GOT3 (cell line): ENCODE results near the gene CALY.
"Not testable (repeated sequence)": the region's sequence is repeated elsewhere in the genome, so short reads cannot be mapped to it uniquely, and the experiment has no call there.

Experiments used
- DNase-seq: peaks from one replicate; lab custom pipeline; 2025; ENCODE audit warnings: mixed read lengths; lab: John Stamatoyannopoulos, UW

Gene CALY, protein sequence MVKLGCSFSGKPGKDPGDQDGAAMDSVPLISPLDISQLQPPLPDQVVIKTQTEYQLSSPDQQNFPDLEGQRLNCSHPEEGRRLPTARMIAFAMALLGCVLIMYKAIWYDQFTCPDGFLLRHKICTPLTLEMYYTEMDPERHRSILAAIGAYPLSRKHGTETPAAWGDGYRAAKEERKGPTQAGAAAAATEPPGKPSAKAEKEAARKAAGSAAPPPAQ

DNA sequence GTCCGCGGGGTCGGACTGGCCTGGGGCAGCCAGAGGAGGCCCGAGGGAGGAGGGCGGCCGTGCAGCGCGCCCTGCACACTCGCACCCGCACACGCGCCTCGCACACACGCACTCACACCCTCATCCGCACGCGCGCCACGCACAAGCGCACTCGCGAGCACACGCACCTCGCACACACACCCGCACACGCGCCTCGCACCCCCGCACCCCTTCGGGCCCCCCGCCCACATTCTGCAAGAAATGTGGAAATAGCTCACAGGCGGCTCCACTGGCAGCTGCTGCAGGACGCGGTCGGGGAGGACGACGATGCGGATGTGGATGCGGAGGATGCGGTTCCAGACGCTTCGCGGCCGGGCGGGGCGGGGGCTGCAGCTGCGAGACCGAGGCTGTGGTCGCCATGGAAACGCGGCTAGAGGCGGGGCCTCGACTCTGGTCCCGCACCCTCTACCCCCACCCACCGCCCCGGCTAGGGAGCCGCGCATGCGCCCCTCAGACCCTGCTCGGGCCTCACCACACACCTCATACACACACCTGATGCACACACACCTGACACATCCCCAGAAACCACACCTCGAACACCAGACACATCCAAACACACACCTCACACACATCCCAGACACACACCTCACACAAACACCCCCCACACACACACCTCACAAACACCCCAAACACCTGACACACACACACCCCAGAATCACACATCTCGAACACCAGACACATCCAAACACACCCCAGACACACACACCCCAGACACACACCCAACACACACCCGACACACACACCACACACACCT is at the start of gene CALY:
CALY (minus strand) TSS at position 320 of the 793 bp plus-strand sequence. CDS start 7,907 bp downstream, outside the sequence.
- no peak for DNase-seq

DNA sequence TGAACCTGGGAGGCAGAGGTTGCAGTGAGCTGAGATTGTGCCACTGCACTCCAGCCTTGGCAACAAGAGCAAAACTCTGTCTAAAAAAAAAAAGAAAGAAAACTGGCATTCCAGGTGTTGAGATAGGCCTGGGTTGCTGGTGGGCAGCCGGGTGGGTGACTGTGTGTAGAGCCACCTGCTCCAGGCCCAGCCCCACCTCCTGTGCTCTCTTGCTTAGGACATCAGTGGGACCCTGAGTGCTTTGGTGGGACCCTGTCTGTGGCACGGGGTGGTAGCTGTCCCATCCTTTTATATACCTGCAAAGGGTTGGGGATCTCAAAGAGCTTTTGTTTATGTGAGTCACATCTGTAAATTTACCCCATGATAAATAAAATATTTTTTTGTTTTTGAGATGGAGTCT is 48.5 kb upstream of the CALY start:
- DNase-seq: no peak

DNA sequence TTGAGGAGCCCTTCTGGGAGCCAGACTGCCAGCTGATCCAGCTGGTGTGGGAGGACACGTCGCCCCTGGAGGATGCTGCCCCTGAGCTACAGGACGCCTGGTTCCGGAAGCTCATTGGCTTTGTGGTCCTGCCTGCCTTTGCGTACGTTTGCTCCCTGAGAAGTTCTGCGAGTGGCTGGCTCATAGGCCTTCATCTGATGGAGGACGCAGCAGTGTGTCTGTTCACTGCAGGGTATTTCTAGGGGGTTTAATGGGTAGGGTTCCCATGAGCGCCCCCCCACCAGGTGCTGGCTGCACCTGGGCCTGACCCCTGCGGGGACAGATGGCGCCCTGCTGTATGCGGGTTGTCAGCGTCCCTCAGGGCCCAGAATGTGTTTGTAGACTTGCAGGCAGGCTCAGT is 47.4 kb upstream of the CALY start:
- no peak for DNase-seq

DNA sequence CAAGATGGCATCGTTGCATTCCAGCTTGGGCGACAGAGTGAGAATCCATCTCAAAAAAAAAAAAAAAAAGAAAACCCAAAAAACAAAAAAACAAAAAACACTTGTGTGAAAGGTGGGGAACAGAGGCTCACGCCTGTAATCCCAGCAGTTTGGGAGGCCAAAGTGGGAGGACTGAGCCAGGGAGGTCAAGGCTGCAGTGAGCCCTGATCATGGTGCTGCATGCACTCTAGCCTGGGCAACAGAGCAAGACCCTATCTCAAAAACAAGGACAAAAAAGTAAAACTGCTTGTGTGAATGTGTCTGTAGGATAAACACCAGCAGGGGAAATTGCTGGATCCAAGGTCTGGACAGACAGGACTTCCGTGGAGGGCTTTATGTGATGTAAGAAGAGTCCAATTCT is 46.9 kb upstream of the CALY start:
- DNase-seq: no peak

DNA sequence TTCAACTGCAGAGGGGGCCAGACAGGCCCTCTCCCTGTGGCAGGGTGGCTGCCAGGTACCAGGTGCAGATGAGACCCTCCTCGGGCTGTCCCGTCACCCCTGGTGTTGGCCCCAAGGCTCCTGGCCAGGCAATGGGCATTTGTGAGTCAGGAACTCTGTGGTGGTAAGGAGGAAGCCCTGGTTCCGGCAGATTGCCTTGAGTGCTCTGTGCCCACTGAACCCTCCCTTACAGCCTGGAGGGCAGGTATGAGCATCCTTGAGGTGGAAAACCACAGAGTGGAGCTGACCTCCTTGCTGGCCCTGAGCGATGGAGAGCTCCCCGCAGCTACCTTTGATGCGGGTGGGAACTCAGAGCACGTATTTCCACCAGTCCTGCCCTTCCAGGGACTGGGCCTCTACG is 44.3 kb upstream of the CALY start:
- DNase-seq: no peak

DNA sequence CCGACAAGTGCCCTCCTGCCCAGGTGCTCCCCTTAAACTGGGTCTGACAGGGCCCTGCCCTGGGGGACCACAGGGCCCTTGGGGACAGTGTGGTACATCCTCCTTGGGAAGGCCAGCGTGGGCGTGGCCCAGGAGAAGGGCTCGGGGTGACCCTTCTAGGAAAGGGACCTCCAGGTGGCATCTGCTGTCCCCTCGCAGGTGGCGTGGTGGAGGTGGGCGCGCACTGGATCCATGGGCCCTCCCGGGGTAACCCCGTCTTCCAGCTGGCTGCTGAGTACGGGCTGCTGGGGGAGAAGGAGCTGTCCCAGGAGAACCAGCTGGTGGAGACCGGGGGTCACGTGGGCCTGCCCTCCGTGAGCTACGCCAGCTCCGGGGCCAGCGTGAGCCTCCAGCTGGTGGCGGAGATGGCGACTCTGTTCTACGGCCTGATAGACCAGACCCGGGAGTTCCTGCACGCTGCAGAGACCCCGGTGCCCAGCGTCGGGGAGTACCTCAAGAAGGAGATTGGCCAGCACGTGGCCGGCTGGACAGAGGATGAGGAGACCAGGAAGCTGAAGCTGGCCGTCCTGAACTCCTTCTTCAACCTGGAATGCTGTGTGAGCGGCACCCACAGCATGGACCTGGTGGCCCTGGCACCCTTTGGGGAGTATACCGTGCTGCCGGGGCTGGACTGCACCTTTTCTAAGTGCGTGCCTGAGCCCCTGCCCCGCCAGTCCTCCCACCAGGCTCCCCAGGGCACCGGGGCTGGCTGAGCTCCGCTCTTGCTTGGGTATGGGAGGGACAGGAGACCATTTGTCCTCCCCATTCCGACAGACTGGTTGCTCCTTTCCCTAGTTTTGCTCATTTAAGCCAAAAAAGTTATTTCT is 43.3 kb upstream of the CALY start:
- DNase-seq: no peak

DNA sequence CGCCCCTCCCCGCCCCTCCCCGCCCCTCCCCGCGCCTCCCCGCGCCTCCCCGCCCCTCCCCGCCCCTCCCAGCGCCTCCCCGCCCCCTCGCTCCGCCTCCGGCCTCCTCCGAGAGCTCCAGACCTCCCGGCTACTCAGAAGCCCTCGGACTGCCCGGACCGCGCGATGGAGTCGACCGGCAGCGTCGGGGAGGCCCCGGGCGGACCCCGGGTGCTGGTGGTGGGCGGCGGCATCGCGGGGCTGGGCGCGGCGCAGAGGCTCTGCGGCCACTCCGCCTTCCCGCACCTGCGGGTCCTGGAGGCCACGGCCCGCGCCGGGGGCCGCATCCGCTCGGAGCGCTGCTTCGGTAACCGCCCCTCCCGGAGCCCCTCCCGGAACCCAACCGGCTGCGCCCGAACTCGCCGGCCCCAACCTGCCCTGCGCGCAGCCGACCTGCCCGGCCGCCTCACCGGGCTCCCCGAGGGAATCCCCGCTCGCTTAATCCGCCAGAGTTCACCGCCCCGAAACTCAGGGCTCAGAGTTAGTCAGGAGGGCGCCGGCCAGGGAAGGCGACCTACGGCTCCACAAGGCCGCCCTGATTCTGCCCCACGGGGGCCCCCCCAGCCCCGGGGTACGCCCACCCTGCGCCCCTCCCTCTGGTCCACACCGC is 42.6 kb upstream of the CALY start, which contains the start of gene PAOX:
PAOX (plus strand) TSS at position 111 of the 649 bp plus-strand sequence; CDS start at position 166, 55 bp downstream.
- DNase-seq: no peak

DNA sequence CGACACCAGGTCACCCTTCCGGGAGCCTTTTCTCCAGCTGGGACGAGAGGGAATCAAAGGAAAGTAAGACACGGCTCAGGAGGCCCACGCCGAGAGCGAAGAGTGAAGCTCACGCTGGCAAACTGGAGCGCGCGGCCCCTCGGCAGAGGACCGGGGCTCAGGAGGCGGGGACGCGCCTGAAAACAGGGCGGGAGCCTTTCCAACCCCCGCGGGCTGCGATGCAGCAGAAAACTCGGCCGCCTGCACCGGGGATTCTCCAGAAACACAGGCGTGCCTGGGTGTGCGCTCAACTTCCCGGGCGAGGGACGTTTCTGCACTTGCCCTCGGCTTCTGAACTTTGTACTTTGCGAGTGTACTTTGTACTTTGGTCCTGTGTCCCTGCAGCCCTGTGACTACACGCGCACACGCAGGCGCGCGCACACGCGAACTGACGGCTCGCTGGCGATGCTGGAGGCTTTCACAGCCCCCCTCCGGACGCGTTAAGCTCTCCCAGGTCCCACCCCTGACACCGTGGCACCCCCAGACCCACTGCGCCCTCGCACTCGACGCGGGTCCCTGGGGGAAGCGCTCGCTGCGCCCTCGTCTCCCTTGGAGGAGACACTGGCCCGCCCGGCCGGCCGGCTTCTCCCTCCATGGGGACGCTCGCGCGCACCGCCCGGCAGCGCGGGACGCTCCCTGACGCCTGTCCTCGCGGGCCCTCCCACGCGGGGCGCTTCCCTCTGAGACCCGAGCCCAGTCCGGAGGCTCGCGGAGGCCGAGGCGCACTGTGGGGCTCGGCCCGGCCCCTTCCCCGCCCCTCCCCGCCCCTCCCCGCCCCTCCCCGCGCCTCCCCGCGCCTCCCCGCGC is 41.8 kb upstream of the CALY start:
- DNase-seq: no peak

DNA sequence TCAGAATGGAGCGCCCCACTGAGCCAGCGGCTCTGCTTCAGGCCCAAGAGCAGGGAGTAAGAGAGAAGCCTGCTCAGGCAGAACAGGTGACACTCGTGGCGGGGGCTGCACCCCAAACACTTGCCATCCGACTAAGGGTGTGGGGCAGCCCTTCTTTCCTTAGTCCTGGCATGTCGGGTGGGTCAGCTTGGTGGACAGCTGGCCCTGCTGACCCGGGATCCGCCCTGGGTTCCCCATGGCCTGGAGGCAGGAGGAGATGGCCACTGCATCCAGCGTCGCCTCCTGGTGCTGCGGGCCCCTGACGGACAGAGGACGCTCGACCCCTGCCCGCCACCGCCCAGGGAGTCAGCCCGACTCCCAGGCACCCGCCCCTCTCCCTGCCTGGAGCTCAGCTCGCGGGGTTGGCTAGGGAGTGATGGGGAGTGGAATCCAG is 41.1 kb upstream of the CALY start:
- DNase-seq: no peak

DNA sequence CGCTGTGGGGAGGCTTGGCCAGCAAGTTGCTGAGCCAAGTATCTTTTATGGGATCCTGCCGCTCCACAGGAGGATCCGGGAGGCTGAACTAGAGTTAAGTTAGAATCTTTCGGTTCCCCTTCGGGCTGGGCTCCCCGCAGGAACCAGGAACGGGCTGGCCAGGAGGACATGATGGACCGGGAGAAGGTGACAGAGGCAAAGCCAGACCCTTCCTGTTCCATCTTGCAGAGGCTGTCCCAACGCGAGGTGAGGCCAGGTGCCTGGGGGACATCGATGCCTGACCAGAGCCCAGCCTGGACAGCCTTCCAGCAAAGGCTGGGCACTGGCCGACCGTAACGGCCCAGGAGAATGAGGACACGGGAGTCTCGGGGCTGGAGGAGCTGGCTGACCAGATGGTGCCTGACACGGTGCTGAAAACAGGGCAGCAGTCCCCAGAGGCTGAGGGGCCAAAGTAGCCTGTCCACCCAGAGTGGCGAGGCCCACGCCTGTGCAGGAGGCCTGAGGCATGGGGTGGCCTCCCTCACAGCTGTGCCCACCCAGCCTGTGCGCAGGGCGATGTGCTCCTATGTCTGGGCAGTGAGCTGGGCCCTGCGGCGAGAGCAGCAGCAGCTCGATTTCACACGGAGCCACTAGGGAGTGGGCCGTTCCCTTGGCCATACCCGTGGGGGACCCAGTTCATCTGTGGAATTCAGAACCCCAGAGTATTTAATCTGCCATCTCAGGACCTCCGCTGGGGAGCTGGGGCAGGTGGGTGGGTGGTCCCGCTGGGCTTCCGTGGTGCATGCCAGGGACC is 40.5 kb upstream of the CALY start:
- DNase-seq: no peak

DNA sequence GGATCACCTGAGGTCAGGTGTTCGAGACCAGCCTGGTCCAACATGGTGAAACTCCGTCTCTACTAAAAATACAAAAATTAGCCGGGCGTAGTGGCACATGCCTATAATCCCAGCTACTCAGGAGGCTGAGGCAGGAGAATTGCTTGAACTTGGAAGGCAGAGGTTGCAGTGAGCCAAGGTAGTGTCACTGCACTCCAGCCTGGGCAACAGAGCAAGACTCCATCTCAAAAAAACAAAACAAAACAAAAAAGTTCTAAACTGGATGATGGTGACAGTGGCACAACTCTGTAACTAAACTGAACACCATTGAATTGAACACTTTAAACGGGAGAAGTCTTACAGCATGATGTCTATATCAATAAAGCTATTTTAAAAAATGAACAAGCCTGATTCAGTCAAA is 39.5 kb upstream of the CALY start:
- not testable (repeated sequence) for DNase-seq

DNA sequence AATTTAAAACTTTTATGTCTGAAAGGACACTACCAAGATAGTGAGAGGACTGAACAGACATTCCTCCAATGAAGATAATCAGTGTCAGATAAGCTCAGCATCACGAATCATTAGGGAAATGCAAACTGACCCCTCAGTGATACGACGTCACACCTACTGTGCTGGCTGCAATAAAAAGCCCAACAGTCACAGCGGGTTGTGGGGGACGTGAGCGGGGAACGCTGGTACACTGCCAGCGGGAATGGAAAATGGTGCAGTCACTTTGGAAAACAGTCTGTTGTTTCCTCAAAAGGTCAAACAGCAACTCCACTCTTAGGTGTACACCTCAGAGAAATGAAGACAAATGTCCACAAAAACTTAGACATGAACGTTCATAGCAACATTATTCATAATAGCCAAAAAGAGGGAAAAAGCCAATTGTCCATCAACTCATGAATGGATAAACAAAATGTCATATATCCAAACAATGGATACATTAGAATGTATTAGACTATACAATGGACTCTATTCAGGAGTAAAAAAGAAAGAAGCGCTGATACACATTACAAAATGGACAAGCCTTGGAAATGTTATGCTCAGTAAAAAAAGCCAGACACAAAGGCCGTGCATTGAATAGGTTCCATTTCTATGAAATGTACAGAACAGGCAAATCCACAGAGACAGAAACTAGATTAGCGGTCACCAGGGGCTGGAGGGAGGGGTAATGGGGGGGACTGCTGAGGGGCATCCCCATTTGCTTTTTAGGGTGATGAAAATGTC is 38.8 kb upstream of the CALY start:
- DNase-seq: no peak

DNA sequence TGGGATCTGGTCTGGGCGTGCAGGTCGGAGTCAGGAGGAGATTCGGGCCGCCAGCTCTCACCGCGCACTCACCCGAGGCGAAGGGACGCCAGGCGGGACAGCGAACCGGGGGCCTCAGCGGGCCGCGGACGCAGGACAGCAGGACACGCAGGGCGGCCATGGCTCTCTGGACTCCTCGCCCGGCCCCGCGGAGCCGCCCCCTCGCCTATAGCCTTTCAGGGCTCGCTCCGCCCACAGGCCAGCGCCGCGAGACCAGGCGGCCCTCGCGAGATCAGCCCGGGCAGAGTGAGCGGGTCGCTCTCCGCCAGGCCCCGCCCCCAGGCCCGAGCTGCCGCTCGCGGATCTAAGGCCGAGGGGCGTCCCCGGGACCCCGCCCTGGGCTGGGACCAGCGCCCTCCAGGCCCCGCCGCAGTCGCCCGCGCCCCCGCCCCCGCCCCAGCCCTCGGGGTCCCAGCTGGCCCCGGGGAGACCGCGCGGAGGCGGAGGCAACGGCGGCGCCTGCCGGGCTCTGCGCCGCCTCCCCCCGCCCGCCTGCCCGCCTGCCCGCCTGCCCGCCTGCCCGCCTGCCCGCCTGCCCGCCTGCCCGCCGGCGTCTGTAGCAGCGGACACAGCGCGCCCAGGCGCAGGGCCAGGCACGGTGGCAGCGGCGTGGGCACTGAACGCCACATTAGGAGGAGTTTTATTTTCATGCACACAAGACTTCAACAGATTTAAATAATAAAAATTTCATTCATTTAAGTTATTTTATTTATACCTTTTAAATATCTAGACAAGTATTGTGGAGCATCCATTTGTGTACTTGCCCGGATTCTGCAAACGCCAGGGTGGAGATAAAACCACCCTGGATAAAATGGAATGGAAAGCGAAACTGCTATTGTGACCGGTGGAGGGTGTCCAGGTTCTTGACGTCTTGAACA is 36.7 kb upstream of the CALY start, which contains the start of gene ECHS1:
ECHS1 (minus strand) TSS at position 181 of the 917 bp plus-strand sequence; CDS start at position 160, 21 bp downstream.
- peak; percentile 80 for DNase-seq

DNA sequence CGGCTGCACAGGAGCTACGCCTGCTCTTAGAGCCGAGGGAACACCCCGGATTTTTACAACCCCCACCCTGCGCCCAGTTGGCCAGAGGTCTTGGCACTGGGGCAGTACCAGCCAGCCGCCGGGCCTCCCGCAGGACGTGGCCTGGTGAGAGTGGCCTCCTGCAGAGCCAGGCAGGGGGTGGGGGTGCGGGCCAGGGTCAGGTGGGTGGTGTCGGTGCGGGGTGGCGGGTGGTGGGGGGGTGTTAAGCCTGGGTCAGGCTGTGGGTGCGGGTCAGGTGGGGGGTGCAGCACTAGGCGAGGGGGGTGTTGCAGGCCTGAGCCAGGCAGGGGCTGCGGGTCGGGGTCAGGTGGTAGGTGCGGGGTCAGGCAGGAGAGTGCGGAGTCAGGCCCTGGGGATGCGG is 35.8 kb upstream of the CALY start:
- no peak for DNase-seq

DNA sequence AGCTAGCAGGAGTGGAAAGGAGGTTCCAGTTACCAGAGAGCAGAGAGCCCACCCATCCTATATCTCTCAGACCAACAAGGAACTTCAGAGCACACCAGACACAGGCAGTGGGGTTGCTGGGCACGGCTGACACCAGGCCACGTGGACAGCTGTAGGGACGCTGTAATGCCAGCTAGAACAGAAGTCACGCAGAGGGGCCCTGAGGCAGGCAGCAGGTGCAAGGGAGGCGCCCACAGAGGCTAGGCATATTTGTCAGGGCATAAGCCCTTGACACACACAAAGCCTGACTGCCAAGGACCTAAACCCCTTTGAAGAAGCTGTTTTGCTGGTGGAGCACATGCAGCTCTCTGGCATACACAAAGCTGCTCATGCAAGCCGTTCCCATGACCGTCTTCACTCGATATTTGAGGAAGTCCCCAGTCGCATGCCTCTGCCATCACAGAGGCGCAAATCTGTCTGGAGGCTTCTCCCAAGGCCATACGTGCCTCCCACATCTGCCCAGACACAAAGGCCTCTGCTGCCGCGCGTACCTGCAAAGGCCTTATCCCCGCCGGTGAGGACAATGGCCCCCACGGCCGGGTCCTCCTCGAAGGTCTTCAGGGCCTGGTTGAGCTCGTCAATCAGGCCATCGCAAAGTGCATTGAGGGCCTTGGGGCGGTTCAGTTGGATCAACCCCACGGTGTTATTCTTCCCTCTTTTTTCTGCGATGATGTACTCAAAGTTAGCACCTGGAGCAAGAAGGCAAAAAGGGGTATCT is 33.5 kb upstream of the CALY start:
- DNase-seq: no peak

DNA sequence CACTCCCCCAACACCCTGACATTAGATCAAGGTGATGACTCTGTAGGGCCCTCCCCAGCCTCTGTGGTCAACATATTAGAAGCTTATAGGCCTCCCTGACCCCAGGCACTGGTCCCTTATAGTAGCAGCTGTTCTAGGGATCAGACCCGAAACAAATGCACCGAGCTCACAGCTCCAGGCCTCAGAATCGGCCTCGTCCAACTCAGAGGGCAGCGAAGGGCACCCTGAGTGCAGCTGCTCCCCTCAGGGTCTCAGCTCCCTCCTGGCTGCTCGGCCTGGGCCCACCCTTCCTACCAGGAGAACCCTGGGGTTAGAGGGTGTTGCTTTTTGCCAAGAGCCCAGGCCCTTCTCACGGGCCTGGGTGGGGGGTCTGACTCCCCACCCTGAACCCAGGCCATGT is 31.5 kb upstream of the CALY start:
- DNase-seq: no peak

DNA sequence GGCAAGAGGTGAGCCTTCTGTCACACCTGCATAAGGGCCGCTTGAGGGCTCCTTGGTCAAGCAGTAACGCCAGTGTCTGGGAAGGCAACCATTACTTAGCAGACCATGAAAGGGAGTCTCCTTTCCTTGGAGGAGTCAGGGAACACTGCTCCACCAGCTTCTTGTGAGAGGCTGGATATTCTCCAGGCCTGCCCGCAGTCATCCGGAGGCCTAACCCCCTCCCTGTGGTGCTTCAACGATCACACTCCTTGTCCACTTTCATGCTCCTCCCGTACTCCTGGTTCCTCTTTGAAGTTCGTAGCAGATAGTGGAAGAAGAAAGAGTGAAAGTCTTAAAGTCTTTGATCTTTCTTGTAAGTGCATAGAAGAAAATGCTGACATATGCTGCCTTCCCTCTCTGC is 30.8 kb upstream of the CALY start:
- not testable (repeated sequence) for DNase-seq
